OCI-LY7 (cell line): ENCODE data around the gene ZGRF1. TPM values are rescaled to one million over a fixed set of nuclear protein-coding genes. Genes with fewer than 3 reads are reported as not detected.
"Not testable (repeated sequence)": the region's sequence is repeated elsewhere in the genome, so short reads cannot be mapped to it uniquely, and the experiment has no call there.

Experiments used
- BruUV-seq: library from RNA; stranded (reverse); fragments of 400-500 nt; replicated peaks from 2 replicates; lab custom pipeline; 2021; lab: Mats Ljungman, UMichigan
- CTCF ChIA-PET: fragments of 300-600 bp; sonication (Branson Sonifier 250); formaldehyde crosslinking; loops from one replicate; lab custom pipeline; 2022; ENCODE audit warnings: antibody characterized with exemption; ENCODE audit not compliant: unreplicated experiment; lab: Charles Lee
- POLR2A ChIA-PET: fragments of 300-600 bp; sonication (Branson Sonifier 250); formaldehyde crosslinking; loops from one replicate; lab custom pipeline; 2022; ENCODE audit warnings: antibody characterized with exemption; lab: Charles Lee
- DNase-seq: peaks from one replicate; pipeline ENCODE4 v3.0.0-alpha.2; 2015; ENCODE audit warnings: low spot score
- H2AFZ ChIP-seq: fragments of 200-600 bp; sonication (generic), shearing (Covaris generic); 2 replicates; pipeline ENCODE4 v1.6.1; 2014; ENCODE audit warnings: mild to moderate bottlenecking, antibody characterized with exemption, low read length, moderate library complexity
- H3K27ac ChIP-seq: fragments of 200-600 bp; sonication (generic); 2 replicates; pipeline ENCODE4 v1.5.1; 2014; ENCODE audit warnings: mixed run types, low read depth, mild to moderate bottlenecking, moderate library complexity, low read length, inconsistent platforms; ENCODE audit not compliant: poor library complexity, severe bottlenecking
- H3K36me3 ChIP-seq: fragments of 200-600 bp; sonication (generic); 2 replicates; pipeline ENCODE4 v1.6.1; 2014; ENCODE audit warnings: mild to moderate bottlenecking, antibody characterized with exemption, low read length, moderate library complexity, mixed read lengths; ENCODE audit not compliant: insufficient read depth
- H3K4me1 ChIP-seq: fragments of 200-600 bp; sonication (generic); 2 replicates; pipeline ENCODE4 v1.5.1; 2014; ENCODE audit warnings: mild to moderate bottlenecking, low read length; ENCODE audit not compliant: insufficient read depth, poor library complexity, severe bottlenecking
- H3K4me2 ChIP-seq: fragments of 200-600 bp; sonication (generic); 2 replicates; pipeline ENCODE4 v1.6.1; 2014; ENCODE audit warnings: mild to moderate bottlenecking, low read length
- H3K4me3 ChIP-seq: fragments of 200-600 bp; sonication (generic); 2 replicates; pipeline ENCODE4 v1.5.1; 2014; ENCODE audit warnings: mild to moderate bottlenecking, low read depth, low read length; ENCODE audit not compliant: poor library complexity, severe bottlenecking
- H3K79me2 ChIP-seq: fragments of 200-600 bp; sonication (generic); 2 replicates; pipeline ENCODE4 v1.6.1; 2016; ENCODE audit warnings: low read depth, mild to moderate bottlenecking, low read length, moderate library complexity, mixed read lengths; ENCODE audit not compliant: insufficient read depth
- H3K9me2 ChIP-seq: fragments of 200-600 bp; sonication (generic); 2 replicates; pipeline ENCODE4 v1.6.1; 2016; ENCODE audit warnings: mild to moderate bottlenecking, low read length, mixed read lengths; ENCODE audit not compliant: insufficient read depth
- H3K9me3 ChIP-seq: fragments of 200-600 bp; sonication (generic); 2 replicates; pipeline ENCODE4 v1.6.1; 2014; ENCODE audit warnings: mild to moderate bottlenecking, mixed run types, low read length, mixed read lengths
- H4K20me1 ChIP-seq: fragments of 200-600 bp; sonication (generic); 2 replicates; pipeline ENCODE4 v1.6.1; 2014; ENCODE audit warnings: mild to moderate bottlenecking, antibody characterized with exemption, low read length, moderate library complexity, mixed read lengths; ENCODE audit not compliant: insufficient read depth
- CTCF ChIP-seq: fragments of 200-600 bp; sonication (generic); conservative IDR thresholded peaks from 2 replicates; pipeline ENCODE4 v1.5.1; 2014; ENCODE audit warnings: mild to moderate bottlenecking, antibody characterized with exemption, low read length, moderate library complexity, mixed read lengths
- EZH2phosphoT487 ChIP-seq: fragments of 200-600 bp; sonication (generic); IDR thresholded peaks from 2 replicates; pipeline ENCODE4 v1.6.1; 2018; ENCODE audit warnings: low read depth, borderline replicate concordance, mild to moderate bottlenecking, mixed run types, antibody characterized with exemption, low read length, moderate library complexity, mixed read lengths
- intact Hi-C: fragments of 100-400 bp; cut with micrococcal nuclease; formaldehyde crosslinking; loops from one replicate; pipeline ENCODE4 v1.10.0; 2022; ENCODE audit not compliant: unreplicated experiment
- microRNA-seq: library from miRNA; unstranded; fragments of <30 nt; microRNA quantifications from one replicate; pipeline ENCODE4 v1.2.0, GENCODE V29; 2022; ENCODE audit warnings: borderline replicate concordance
- small RNA-seq: library from RNA; depleted of rRNA; stranded (forward); fragments of <200 nt; gene quantifications from one replicate; pipeline ENCODE3, GENCODE V24; 2014
- total RNA-seq, 2 experiments: library from RNA; depleted of rRNA in 1 of 2; stranded (reverse); fragments of >200 nt in 1 of 2; shearing (Covaris generic) in 1 of 2; gene quantifications; 2 replicates each; pipeline ENCODE4 v1.2.3, GENCODE V29; 2014 to 2022

Gene ZGRF1
- total RNA-seq, 2 experiments from 2014 or later = 54.4 to 68.1 TPM

- Histone ChIP-seq H4K20me1 (no peaks in the 10 kb centered on the region), H2AFZ (no peak overlapping the region), H3K9me3 (no peaks in the 10 kb centered on the region), H3K79me2 (no peaks in the 10 kb centered on the region), H3K9me2 (no peaks in the 10 kb centered on the region), H3K4me1 (no peaks in the 10 kb centered on the region), H3K4me3 (no peak overlapping the region), H3K27ac (no peak overlapping the region), H3K4me2 (no peak overlapping the region), H3K36me3 (no peaks in the 10 kb centered on the region)
- ChIA-PET CTCF (interaction anchor here (0.5 to 1.1 kb wide), 2 partner anchors 32 to 408 kb away, joined by 4 to 5 read pairs; no protein-coding TSS in a partner anchor), POLR2A (interaction anchor here (0.5 to 1.1 kb wide), 5 partner anchors 10 to 452 kb away, joined by 3 to 4 read pairs (median 4); no protein-coding TSS in a partner anchor)
- no TSS peak for BruUV-seq
- TF ChIP-seq EZH2phosphoT487 (no peak), CTCF (no peak)
- intact Hi-C loops = no loop called here
- no peak for DNase-seq
Observed at GRCh38 chr4:112502871-112503270, 133.8 kb downstream of the ZGRF1 start.

- no peaks in the 10 kb centered on the region for H3K9me2 ChIP-seq
- BruUV-seq = no TSS peak
- POLR2A ChIA-PET = no interaction called here
- no peaks in the 10 kb centered on the region for H3K79me2 ChIP-seq
- no peak for DNase-seq
- no peak overlapping the region for H2AFZ ChIP-seq
- no peaks in the 10 kb centered on the region for H3K36me3 ChIP-seq
- H3K4me3 ChIP-seq = no peak overlapping the region
- H3K9me3 ChIP-seq = no peaks in the 10 kb centered on the region
- H4K20me1 ChIP-seq = no peaks in the 10 kb centered on the region
- no peak overlapping the region for H3K27ac ChIP-seq
- no peak for TF ChIP-seq EZH2phosphoT487
- no peak for TF ChIP-seq CTCF
- no peaks in the 10 kb centered on the region for H3K4me1 ChIP-seq
- CTCF ChIA-PET = no interaction called here
- intact Hi-C loops = no loop called here
- no peak overlapping the region for H3K4me2 ChIP-seq
Observed at GRCh38 chr4:112492321-112492720, 144.4 kb downstream of the ZGRF1 start.

GRCh38 chr4:112490808-112491207, 145.9 kb downstream of the ZGRF1 start:
- H2AFZ ChIP-seq, H3K36me3 ChIP-seq, CTCF ChIA-PET, H4K20me1 ChIP-seq, H3K9me3 ChIP-seq, H3K4me3 ChIP-seq, H3K4me2 ChIP-seq, H3K79me2 ChIP-seq, intact Hi-C loops, BruUV-seq, POLR2A ChIA-PET, H3K27ac ChIP-seq, H3K9me2 ChIP-seq, DNase-seq, H3K4me1 ChIP-seq: not testable (repeated sequence)

Small RNA genes lying within 50 kb of the gene (microRNA-seq; reads per million reads assigned to microRNA genes)
- gene MIR302A (92.4 reads per million, percentile 57 among the genes with 10 or more reads in this experiment), gene MIR302B (61.3 reads per million, percentile 49 among the genes with 10 or more reads in this experiment), gene MIR302C (21.2 reads per million, percentile 30 among the genes with 10 or more reads in this experiment), gene MIR302D (32.6 reads per million, percentile 39 among the genes with 10 or more reads in this experiment), gene MIR367 (not detected)

Small RNA genes lying within 50 kb of the gene (small RNA-seq; reads per million reads assigned to genes)
- not detected for gene MIR302A
- not detected for gene MIR302C
- gene MIR302D = not detected
- gene MIR367 = not detected

Other genes starting within 250 kb of the ZGRF1 start
- gene NEUROG2, start 120.7 kb downstream of the ZGRF1 start, total RNA-seq (2014; rRNA removed; shearing (Covaris generic)) = 0.06 TPM in 1 of 2 replicates, not detected in the other
- gene NEUROG2, start 120.7 kb downstream of the ZGRF1 start, total RNA-seq (2022) = not detected in 2 replicates
- 35.0 and 61.3 TPM in 2 replicates for gene LARP7, start 234 bp upstream of the ZGRF1 start, total RNA-seq (2014; rRNA removed; shearing (Covaris generic))
- 53.9 and 59.2 TPM in 2 replicates for gene LARP7, start 234 bp upstream of the ZGRF1 start, total RNA-seq (2022)